K562 (cell line): ENCODE results near the gene RABL3. TPM values are rescaled to one million over a fixed set of nuclear protein-coding genes. Genes with fewer than 3 reads are reported as not detected.

Experiments used
- ATAC-seq: fragments of 200-7000 bp; cut with Tn5 transposase; 3 replicates; pipeline ENCODE4 v1.9.1; 2020; ENCODE audit warnings: moderate library complexity
- BruUV-seq: library from RNA; stranded (reverse); fragments of 400-500 nt; replicated peaks from 2 replicates; lab custom pipeline; 2021; lab: Mats Ljungman, UMichigan
- CTCF ChIA-PET: fragments of 300-600 bp; formaldehyde crosslinking; extraction: SDS; loops from one replicate; lab custom pipeline; 2021; ENCODE audit warnings: low intra/inter-chr PET ratio; lab: Yijun Ruan, JAX
- POLR2A ChIA-PET: fragments of 300-600, 350-650 bp; sonication (Branson Sonifier 250); formaldehyde crosslinking; extraction: SDS; loops from one replicate; lab custom pipeline; 2021; ENCODE audit warnings: antibody characterized with exemption, inconsistent platforms; lab: Yijun Ruan, JAX
- DNase-seq, 4 experiments: peaks; one replicate each; pipeline versions ENCODE4 v3.0.0 to v3.0.0-alpha.2; 2011 to 2018; ENCODE audit warnings: low spot score in 3 of 4, mixed read lengths in 3 of 4; ENCODE audit errors: extremely low read depth in 1 of 4
- FAIRE-seq: peaks from 2 replicates; lab custom pipeline; 2011; peaks lifted over from hg19 to GRCh38; lab: Jason Lieb, UNC
- H2AFZ ChIP-seq: 2 replicates; pipeline ENCODE4 v1.6.0; 2011; ENCODE audit warnings: low read depth, low read length, control low read depth, inconsistent platforms
- H3K27ac ChIP-seq: fragments of 200-600 bp; 3 replicates; pipeline ENCODE4 v1.8.0; 2011; ENCODE audit warnings: low read depth, mild to moderate bottlenecking, control low read depth, inconsistent platforms, low read length, moderate library complexity, mixed read lengths; ENCODE audit errors: extremely low read depth
- H3K27me3 ChIP-seq, 2 experiments: fragments of 300-600 bp in 1 of 2; 2 replicates in 1 of 2; 3 replicates in 1 of 2; pipeline versions ENCODE4 v1.6.0 to v1.8.0; 2011; ENCODE audit warnings: inconsistent platforms in 2 of 2, low read length in 2 of 2, mild to moderate bottlenecking in 1 of 2, mixed read lengths in 1 of 2, moderate library complexity in 1 of 2; ENCODE audit not compliant: control insufficient read depth in 2 of 2, insufficient read depth in 2 of 2
- H3K36me3 ChIP-seq: fragments of 300-600 bp; 3 replicates; pipeline ENCODE4 v1.8.0; 2011; ENCODE audit warnings: mild to moderate bottlenecking, low read length, inconsistent platforms; ENCODE audit not compliant: control insufficient read depth, insufficient read depth
- H3K4me1 ChIP-seq, 2 experiments: fragments of 200-600 bp in 1 of 2; replicated peaks in 1 of 2; 2 replicates in 1 of 2; 3 replicates in 1 of 2; pipeline versions ENCODE4 v1.5.1 to v1.8.0; 2011; ENCODE audit warnings: inconsistent platforms in 2 of 2, low read length in 2 of 2, mild to moderate bottlenecking in 1 of 2, mixed read lengths in 1 of 2, moderate library complexity in 1 of 2; ENCODE audit not compliant: control insufficient read depth in 2 of 2, insufficient read depth in 2 of 2
- H3K4me2 ChIP-seq: 2 replicates; pipeline ENCODE4 v1.6.1; 2011; ENCODE audit warnings: low read length, control low read depth, inconsistent platforms, mixed read lengths; ENCODE audit not compliant: insufficient read depth
- H3K4me3 ChIP-seq: fragments of 200-600 bp; sonication (generic), shearing (Covaris generic); 2 replicates; pipeline ENCODE4 v1.5.1; 2016; ENCODE audit warnings: control low read depth, inconsistent platforms
- H3K79me2 ChIP-seq: fragments of 200-600 bp; 3 replicates; pipeline ENCODE4 v1.8.0; 2011; ENCODE audit warnings: low read length, inconsistent platforms; ENCODE audit not compliant: control insufficient read depth, insufficient read depth
- H3K9ac ChIP-seq, 2 experiments: 2 replicates each; pipeline versions ENCODE4 v1.6.0 to v1.6.1; 2011; ENCODE audit warnings: low read depth in 2 of 2, low read length in 2 of 2, control low read depth in 1 of 2, inconsistent platforms in 1 of 2, mild to moderate bottlenecking in 1 of 2, mixed read lengths in 1 of 2; ENCODE audit not compliant: insufficient read depth in 1 of 2
- H3K9me1 ChIP-seq: one replicate; pipeline ENCODE4 v1.6.0; 2011; ENCODE audit warnings: inconsistent platforms, mild to moderate bottlenecking, low read length, moderate library complexity; ENCODE audit not compliant: control insufficient read depth, insufficient read depth
- H3K9me3 ChIP-seq: replicated peaks from 2 replicates; pipeline ENCODE4 v1.5.1; 2011; ENCODE audit warnings: low read depth, low read length, inconsistent platforms; ENCODE audit not compliant: control insufficient read depth, insufficient read depth
- H4K20me1 ChIP-seq: replicated peaks from 2 replicates; pipeline ENCODE4 v1.6.1; 2011; ENCODE audit warnings: low read length, inconsistent platforms, mixed read lengths; ENCODE audit not compliant: control insufficient read depth, insufficient read depth
- BHLHE40 ChIP-seq: IDR thresholded peaks from 2 replicates; pipeline ENCODE4 v1.6.1; 2011; ENCODE audit warnings: low read length, improper control_type of control experiment
- CREM ChIP-seq: IDR thresholded peaks from 2 replicates; pipeline ENCODE4 v1.6.1; 2014; ENCODE audit warnings: antibody characterized with exemption, low read depth
- FOXK1 ChIP-seq: sonication (generic); formaldehyde crosslinking; IDR thresholded peaks from 2 replicates; pipeline ENCODE4 v1.8.0; 2022; ENCODE audit warnings: missing genetic modification reagents, mild to moderate bottlenecking, borderline replicate concordance
- FUS ChIP-seq: fragments of 200-400 bp; formaldehyde crosslinking; optimal IDR thresholded peaks from 2 replicates; pipeline ENCODE3; 2017; ENCODE audit warnings: low read depth, low read length
- HIVEP1 ChIP-seq: fragments of 250-450 bp; sonication (Bioruptor Pico); IDR thresholded peaks from 2 replicates; pipeline ENCODE4 v1.4.0; 2020; ENCODE audit warnings: mild to moderate bottlenecking
- HMGN3 ChIP-seq: IDR thresholded peaks from 2 replicates; pipeline ENCODE4 v1.6.1; 2011; ENCODE audit warnings: borderline replicate concordance, low read depth, mild to moderate bottlenecking, mixed read lengths, low read length; ENCODE audit not compliant: insufficient read length; ENCODE audit errors: extremely low read depth
- NBN ChIP-seq: fragments of 450-650 bp; IDR thresholded peaks from 2 replicates; pipeline ENCODE4 v1.6.1; 2016; ENCODE audit warnings: low read depth, mild to moderate bottlenecking
- TBP ChIP-seq: optimal IDR thresholded peaks from 2 replicates; pipeline ENCODE3; 2011; ENCODE audit warnings: low read depth, low read length, improper control_type of control experiment
- ZBTB34 ChIP-seq: fragments of 250-450 bp; sonication (Bioruptor Pico); IDR thresholded peaks from 2 replicates; pipeline ENCODE4 v1.8.0; 2021; ENCODE audit warnings: mild to moderate bottlenecking, moderate library complexity
- ZNF134 ChIP-seq: fragments of 250-450 bp; sonication (Bioruptor Pico); conservative IDR thresholded peaks from 2 replicates; pipeline ENCODE4 v1.4.0; 2020
- ZNF23 ChIP-seq: fragments of 250-450 bp; sonication (Bioruptor Pico); IDR thresholded peaks from 2 replicates; pipeline ENCODE4 v1.4.0; 2020; ENCODE audit warnings: mild to moderate bottlenecking
- ZNF830 ChIP-seq: fragments of 250-450 bp; sonication (Bioruptor Pico); IDR thresholded peaks from 2 replicates; pipeline ENCODE4 v1.5.0; 2021; ENCODE audit warnings: mild to moderate bottlenecking
- WGBS: fragments of 100-300 bp; shearing (Covaris generic); methylation state at CpG from one replicate; pipeline ENCODE4 v1.1.6; 2016; ENCODE audit warnings: low coverage, mixed read lengths; ENCODE audit not compliant: insufficient coverage; ENCODE audit errors: missing lambda C conversion rate; 5-methylcytosine and 5-hydroxymethylcytosine counted together
- in situ Hi-C: fragments of 300-500 bp; cut with MboI; formaldehyde crosslinking; loops from 4 replicates; pipeline ENCODE4 v1.15.0; 2018; ENCODE audit warnings: inconsistent platforms, mixed read lengths
- intact Hi-C: fragments of 100-400 bp; cut with micrococcal nuclease; formaldehyde crosslinking; loops from 2 replicates; pipeline ENCODE4 v1.14.2; 2022
- polyA plus RNA-seq, 8 experiments: library from polyadenylated mRNA; depleted of rRNA in 4 of 8; stranded (reverse) in 5 of 8; unstranded in 3 of 8; fragments of >200 nt; fragmentation: Nextera tagmentation in 2 of 8; fragmentation: Illumina TruSeq in 1 of 8; extraction: Ambion mirVana in 2 of 8; extraction: Trizol in 1 of 8; gene quantifications; 2 replicates each; pipeline versions ENCODE4 v1.2.1 to v1.2.3, GENCODE V29; 2011 to 2014; ENCODE audit warnings: inconsistent platforms in 1 of 8, missing spikeins in 1 of 8
- total RNA-seq, 7 experiments: library from RNA; depleted of rRNA in 6 of 7; stranded (reverse); fragments of >200 nt in 6 of 7; fragmentation: Illumina TruSeq in 2 of 7; extraction: Trizol in 2 of 7; gene quantifications; 2 replicates each; pipeline versions ENCODE4 v1.2.1 to v1.2.3, GENCODE V29; 2011 to 2021; ENCODE audit warnings: low replicate concordance in 1 of 7
- TF ChIP-seq, protein P1 (sequence below): fragments of 250-450 bp; sonication (Bioruptor Pico); IDR thresholded peaks from 2 replicates; pipeline ENCODE4 v1.5.0; 2021; ENCODE audit warnings: mild to moderate bottlenecking, moderate library complexity
- TF ChIP-seq, protein P2 (sequence below), 2 experiments: fragments of 450-650 bp in 1 of 2; sonication (generic) in 1 of 2; formaldehyde crosslinking; conservative IDR thresholded peaks; 2 replicates each; pipeline versions ENCODE4 v1.4.0 to v1.8.1; 2020 to 2022; ENCODE audit warnings: mild to moderate bottlenecking in 1 of 2, missing genetic modification reagents in 1 of 2
- TF ChIP-seq, protein P3 (sequence below): fragments of 450-650 bp; IDR thresholded peaks from 2 replicates; pipeline ENCODE4 v1.6.1; 2017; ENCODE audit warnings: mild to moderate bottlenecking, moderate library complexity

Gene RABL3
- total and polyA plus RNA-seq, 9 of the 15 experiments (the other 6 are each of a cell fraction or from before 2014, with no cell fraction given) = 6.5 to 30.7 (median 12.3) TPM

DNA sequence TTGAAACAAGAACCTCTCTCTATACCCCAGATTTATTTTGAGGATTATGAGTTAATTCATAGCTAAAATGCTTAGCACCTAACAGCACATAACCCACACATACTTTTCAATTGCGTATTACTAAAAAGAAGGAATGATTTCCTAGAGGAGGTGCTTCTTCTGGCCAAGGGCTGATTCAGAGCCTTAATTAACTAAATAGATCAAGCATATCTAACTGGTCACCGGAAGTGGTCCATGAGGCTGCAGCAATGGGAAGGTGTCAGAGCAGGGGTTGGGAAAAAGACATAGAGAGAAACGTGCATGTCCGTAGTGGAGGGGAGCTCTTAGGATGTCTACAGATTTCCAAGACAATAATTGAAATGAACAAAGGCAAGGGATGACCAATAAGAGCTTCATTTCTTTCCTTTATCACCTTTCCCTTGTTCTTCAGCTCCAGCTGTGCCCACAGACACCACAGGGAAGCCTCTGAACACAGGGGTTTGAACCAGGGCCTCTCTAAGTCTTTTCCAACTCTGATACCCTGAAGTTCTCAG lies 60.7 kb downstream of the RABL3 start (continued):
- TF ChIP-seq BHLHE40 (no peak), HIVEP1 (CRISPR knock-in tag) (no peak), ZNF830 (CRISPR knock-in tag) (no peak)

GRCh38 chr3:120681018-120681417 lies 61.3 kb downstream of the RABL3 start:
- no peaks in the 10 kb centered on the region for H3K27me3 ChIP-seq
- H2AFZ ChIP-seq = no peak overlapping the region
- H3K4me3 ChIP-seq = no peak overlapping the region
- no peaks in the 10 kb centered on the region for H3K36me3 ChIP-seq
- ChIA-PET CTCF (no interaction called here), POLR2A (no interaction called here)
- no peaks in the 10 kb centered on the region; a peak in 1 of 5 replicates for H3K4me1 ChIP-seq
- ATAC-seq = no peak
- H3K9me3 ChIP-seq = no peaks in the 10 kb centered on the region
- no peaks in the 10 kb centered on the region for H4K20me1 ChIP-seq
- no peaks in the 10 kb centered on the region for H3K79me2 ChIP-seq
- DNase-seq = no peak
- H3K4me2 ChIP-seq = no peak overlapping the region
- no TSS peak for BruUV-seq
- no peak overlapping the region for H3K27ac ChIP-seq
- H3K9ac ChIP-seq = no peak overlapping the region
- no peaks in the 10 kb centered on the region for H3K9me1 ChIP-seq
- in situ Hi-C loops (no loop called here), intact Hi-C loops (no loop called here)
- WGBS = 37% methylated on average over 2 of the region's 2 CpGs
- no peak for FAIRE-seq
- TF ChIP-seq, protein P1, sequence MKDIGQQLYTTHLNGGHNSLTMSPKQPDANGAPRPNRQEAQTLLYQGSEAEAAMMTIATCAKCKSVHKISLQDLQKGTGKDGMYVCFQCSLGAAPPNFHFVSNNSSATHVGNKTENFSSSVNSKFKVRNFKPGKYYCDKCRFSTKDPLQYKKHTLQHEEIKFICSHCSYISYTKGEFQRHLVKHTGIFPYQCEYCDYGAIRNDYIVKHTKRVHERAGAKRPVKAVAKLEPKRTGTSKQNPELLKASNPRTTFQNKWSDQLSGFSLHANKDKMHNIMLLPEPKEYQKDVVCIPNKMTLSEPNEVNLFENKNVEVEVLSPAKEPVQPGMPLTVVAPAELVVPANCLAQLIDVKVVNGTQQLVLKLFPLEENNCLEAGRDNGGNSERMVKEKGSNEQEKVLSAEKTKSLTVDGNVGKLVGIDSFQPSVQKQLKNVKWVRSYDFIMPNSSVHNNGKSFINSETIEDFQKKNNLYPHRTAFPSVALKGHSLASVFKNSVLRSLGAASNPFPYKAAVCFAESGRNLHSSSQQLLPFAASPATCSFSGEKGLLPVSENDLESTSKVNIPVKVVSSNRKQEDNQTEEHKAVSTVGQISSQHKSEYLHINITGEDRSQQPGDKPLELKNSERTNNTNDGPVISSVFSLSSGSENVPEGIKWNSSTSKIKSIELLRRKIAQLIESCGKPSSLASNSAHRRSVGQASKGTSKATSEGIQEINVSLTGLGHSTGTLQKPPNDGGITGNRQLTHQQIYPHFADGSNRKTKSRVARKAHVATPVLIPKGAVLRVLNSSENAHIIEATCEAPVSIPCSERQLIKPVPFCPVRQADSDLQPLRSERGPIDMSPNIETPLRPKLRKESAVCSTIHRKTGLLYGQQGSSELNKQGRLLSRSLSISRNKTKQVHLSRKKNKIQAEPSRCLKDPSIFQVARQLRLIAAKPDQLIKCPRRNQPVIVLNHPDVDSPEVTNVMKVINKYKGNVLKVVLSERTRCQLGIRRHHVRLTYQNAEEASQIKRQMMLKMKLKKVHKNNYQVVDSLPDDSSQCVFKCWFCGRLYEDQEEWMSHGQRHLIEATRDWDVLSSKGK (CRISPR knock-in tag) = no peak
- no peak for TF ChIP-seq ZNF23 (CRISPR knock-in tag)
- TF ChIP-seq, protein P2, sequence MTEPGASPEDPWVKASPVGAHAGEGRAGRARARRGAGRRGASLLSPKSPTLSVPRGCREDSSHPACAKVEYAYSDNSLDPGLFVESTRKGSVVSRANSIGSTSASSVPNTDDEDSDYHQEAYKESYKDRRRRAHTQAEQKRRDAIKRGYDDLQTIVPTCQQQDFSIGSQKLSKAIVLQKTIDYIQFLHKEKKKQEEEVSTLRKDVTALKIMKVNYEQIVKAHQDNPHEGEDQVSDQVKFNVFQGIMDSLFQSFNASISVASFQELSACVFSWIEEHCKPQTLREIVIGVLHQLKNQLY (CRISPR knock-in tag; conservative IDR thresholded peaks at IDR 0.05) = no peak
- no peak for TF ChIP-seq FOXK1
- TF ChIP-seq NBN = no peak
- TF ChIP-seq TBP = no peak
- TF ChIP-seq, protein P3, sequence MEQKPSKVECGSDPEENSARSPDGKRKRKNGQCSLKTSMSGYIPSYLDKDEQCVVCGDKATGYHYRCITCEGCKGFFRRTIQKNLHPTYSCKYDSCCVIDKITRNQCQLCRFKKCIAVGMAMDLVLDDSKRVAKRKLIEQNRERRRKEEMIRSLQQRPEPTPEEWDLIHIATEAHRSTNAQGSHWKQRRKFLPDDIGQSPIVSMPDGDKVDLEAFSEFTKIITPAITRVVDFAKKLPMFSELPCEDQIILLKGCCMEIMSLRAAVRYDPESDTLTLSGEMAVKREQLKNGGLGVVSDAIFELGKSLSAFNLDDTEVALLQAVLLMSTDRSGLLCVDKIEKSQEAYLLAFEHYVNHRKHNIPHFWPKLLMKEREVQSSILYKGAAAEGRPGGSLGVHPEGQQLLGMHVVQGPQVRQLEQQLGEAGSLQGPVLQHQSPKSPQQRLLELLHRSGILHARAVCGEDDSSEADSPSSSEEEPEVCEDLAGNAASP = no peak
- TF ChIP-seq ZNF134 (CRISPR knock-in tag) = no peak
- TF ChIP-seq ZBTB34 (CRISPR knock-in tag) = no peak
- TF ChIP-seq FUS = no peak
- no peak for TF ChIP-seq CREM
- no peak for TF ChIP-seq HMGN3
